ENCODE measurements around the gene HOXA11.
A peak's percentile ranks its signal among the peaks of the same experiment; 100 is the strongest.

The HOXA11 gene

DNA sequence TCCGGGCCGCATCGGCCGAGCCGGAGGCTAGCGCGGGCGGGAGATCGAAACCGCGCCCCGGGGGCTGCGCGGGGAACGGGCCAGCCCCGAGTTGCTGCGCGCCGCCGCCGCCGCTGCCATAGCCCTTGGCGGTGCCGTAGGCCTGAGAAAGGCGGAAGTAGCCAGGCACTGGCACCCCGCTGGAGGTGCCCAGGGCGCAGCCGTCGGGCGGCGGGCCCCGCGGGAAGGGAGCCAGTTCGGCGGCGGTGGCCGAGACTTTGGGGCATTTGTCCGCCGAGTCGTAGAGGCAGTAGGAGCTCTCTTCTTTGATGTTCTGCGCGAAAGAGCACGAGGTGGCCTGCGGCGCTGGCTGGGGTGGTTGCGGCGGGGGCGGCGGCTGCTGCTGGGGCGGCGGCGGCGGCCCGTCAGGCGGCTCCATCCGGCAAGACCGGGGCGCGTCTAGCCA lies 11.5 kb downstream of the HOXA11 start:
- Mint-ChIP-seq H3K4me3 (no peak overlapping the region), H3K9me3 (no peaks in the 10 kb centered on the region), H3K27ac (no peak overlapping the region), H3K4me1 (ENCODE audit: low read depth) (peaks cover 24% of the 10 kb centered on the region), H3K36me3 (ENCODE audit: low read depth) (no peaks in the 10 kb centered on the region), H3K27me3 (peaks cover 83% of the 10 kb centered on the region)
- DNase-seq: peak; percentile 62

- no peak overlapping the region for H3K27ac Mint-ChIP-seq
- DNase-seq: peak; percentile 57
- H3K36me3 Mint-ChIP-seq (ENCODE audit: low read depth): no peaks in the 10 kb centered on the region
- no peaks in the 10 kb centered on the region for H3K9me3 Mint-ChIP-seq
- peaks cover 25% of the 10 kb centered on the region for H3K4me1 Mint-ChIP-seq (ENCODE audit: low read depth)
- peaks cover 83% of the 10 kb centered on the region for H3K27me3 Mint-ChIP-seq
- H3K4me3 Mint-ChIP-seq: peak overlapping the region; percentile 44
These were observed 12.1 kb downstream of the HOXA11 start for GRCh38 chr7:27172823-27173510.

DNA sequence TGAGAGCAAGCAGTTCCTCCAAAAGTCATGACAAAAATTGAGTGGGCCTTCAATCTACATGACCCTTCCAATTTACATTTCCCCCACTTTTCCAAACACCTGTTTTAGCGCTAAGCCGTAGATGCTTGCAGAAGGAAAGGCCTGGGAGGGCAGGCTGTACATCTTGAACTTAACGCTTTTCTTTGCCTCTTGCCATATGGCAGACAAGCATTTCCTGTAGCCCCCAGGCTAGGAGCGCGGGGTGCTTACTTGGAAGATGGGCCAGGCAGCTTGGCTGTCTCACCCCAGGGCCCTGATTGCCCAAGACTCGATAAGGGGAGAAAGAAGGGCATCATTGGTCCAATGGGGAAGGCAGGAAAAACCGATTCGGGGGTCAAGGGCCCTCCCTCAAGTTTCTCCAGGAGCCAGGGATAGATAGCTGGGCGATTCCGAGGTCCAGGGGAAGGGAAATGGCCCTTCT lies 12.7 kb downstream of the HOXA11 start:
- Mint-ChIP-seq H3K4me1 (ENCODE audit: low read depth) (peaks cover 27% of the 10 kb centered on the region), H3K27me3 (peaks cover 83% of the 10 kb centered on the region), H3K9me3 (no peaks in the 10 kb centered on the region), H3K36me3 (ENCODE audit: low read depth) (no peaks in the 10 kb centered on the region), H3K4me3 (no peak overlapping the region), H3K27ac (peak overlapping the region; percentile 77)
- DNase-seq: no peak

- no peaks in the 10 kb centered on the region for H3K9me3 Mint-ChIP-seq
- H3K4me1 Mint-ChIP-seq (ENCODE audit: low read depth): peaks cover 33% of the 10 kb centered on the region
These were observed 13.3 kb downstream of the HOXA11 start for GRCh38 chr7:27171637-27172314.

DNA sequence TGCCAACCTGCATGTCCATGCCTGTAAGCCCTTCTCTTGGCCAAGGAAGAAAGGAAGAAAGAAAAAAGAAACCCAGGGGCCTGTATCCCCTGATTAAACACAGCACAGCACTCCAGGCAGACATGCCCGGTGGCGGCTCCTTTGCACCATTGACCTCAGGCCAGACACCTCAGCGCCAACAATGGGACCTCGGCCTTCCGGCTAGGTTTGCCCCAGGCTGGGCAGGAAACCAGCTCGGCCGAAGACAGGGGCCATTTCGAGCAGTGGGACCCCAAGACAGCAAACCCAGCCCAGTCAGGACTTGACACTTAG lies 13.8 kb downstream of the HOXA11 start:
- Mint-ChIP-seq H3K27me3 (peaks cover 83% of the 10 kb centered on the region), H3K36me3 (ENCODE audit: low read depth) (no peaks in the 10 kb centered on the region), H3K27ac (peak overlapping the region; percentile 29), H3K4me3 (no peak overlapping the region), H3K4me1 (ENCODE audit: low read depth) (peaks cover 35% of the 10 kb centered on the region), H3K9me3 (no peaks in the 10 kb centered on the region)
- DNase-seq: peak; percentile 36

More at GRCh38 chr7:27171637-27172314, 13.3 kb downstream of the HOXA11 start:
- no peaks in the 10 kb centered on the region for H3K36me3 Mint-ChIP-seq (ENCODE audit: low read depth)
- peak overlapping the region; percentile 77 for H3K27ac Mint-ChIP-seq
- DNase-seq: peak; percentile 42
- no peak overlapping the region for H3K4me3 Mint-ChIP-seq
- peaks cover 83% of the 10 kb centered on the region for H3K27me3 Mint-ChIP-seq

- Mint-ChIP-seq H3K4me3 (no peak overlapping the region), H3K4me1 (ENCODE audit: low read depth) (peaks cover 38% of the 10 kb centered on the region), H3K36me3 (ENCODE audit: low read depth) (no peaks in the 10 kb centered on the region), H3K27me3 (peaks cover 81% of the 10 kb centered on the region), H3K27ac (peak overlapping the region; percentile 29), H3K9me3 (no peaks in the 10 kb centered on the region)
- no peak for DNase-seq
These were observed 14.4 kb downstream of the HOXA11 start for GRCh38 chr7:27170426-27171324.

- Mint-ChIP-seq H3K4me1 (ENCODE audit: low read depth) (peaks cover 41% of the 10 kb centered on the region), H3K27ac (no peak overlapping the region), H3K36me3 (ENCODE audit: low read depth) (no peaks in the 10 kb centered on the region), H3K4me3 (no peak overlapping the region), H3K27me3 (peaks cover 78% of the 10 kb centered on the region), H3K9me3 (no peaks in the 10 kb centered on the region)
- DNase-seq: peak; percentile 32
These were observed 15.2 kb downstream of the HOXA11 start for GRCh38 chr7:27169658-27170425.

DNA sequence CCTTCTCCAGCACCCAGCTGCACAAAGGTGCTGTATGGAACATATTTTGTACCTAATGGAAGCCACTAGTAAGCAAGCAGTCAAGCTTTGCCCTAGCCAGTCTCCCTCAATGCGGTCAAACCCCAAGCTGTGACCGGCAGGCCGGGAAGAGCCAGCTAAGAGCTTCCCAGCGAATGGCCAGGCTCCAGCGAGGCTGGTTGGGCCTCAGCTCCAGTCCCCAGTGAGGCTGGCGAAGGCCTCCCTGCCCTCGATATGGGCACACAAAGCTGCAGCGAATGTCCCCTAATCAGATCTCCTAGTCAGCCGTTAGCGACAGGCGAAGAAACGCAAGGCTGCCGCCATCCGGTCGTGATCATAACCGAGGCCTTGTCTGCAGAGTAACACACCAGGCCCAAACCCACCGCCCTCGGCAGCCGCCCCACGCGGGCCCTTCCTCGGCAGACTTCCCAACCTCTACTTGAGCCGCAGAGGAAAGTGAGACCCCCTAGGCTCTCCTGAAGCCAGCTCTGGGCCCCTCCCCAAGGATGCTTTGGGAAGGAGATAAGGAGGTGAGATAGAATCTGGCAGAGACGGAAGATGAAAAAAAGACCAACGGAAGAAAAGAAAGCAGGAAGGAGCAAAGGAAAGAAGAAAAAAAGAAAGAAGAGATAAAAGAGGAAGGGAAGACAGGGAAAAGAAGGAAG lies 16.6 kb downstream of the HOXA11 start:
- peak overlapping the region; percentile 30 for H3K27ac Mint-ChIP-seq
- DNase-seq: peak; percentile 59
- H3K4me3 Mint-ChIP-seq: no peak overlapping the region
- H3K4me1 Mint-ChIP-seq (ENCODE audit: low read depth): peaks cover 49% of the 10 kb centered on the region
- H3K27me3 Mint-ChIP-seq: peaks cover 84% of the 10 kb centered on the region
- no peaks in the 10 kb centered on the region for H3K36me3 Mint-ChIP-seq (ENCODE audit: low read depth)
- H3K9me3 Mint-ChIP-seq: no peaks in the 10 kb centered on the region

DNA sequence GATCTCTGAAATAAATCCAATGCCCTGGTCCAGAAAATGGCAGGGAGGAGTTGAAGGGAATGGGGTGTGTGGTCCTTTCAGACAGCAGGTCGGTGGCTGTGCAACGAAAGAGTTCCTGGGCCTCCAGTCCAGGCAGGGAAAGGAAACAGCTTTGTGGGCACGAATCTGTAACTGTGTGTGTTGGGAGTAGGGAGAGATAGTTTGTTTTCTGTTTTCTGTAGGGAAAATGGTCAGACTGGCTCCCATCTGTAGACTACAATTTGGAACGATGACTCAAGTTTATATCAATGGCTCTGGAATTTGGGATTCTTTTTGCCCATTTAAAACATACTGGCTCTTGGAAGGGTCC lies 17.1 kb downstream of the HOXA11 start:
- no peak overlapping the region for H3K4me3 Mint-ChIP-seq
- H3K36me3 Mint-ChIP-seq (ENCODE audit: low read depth): no peaks in the 10 kb centered on the region
- DNase-seq: peak; percentile 20
- H3K27me3 Mint-ChIP-seq: peaks cover 89% of the 10 kb centered on the region
- peaks cover 49% of the 10 kb centered on the region for H3K4me1 Mint-ChIP-seq (ENCODE audit: low read depth)
- no peaks in the 10 kb centered on the region for H3K9me3 Mint-ChIP-seq
- peak overlapping the region; percentile 30 for H3K27ac Mint-ChIP-seq

- Mint-ChIP-seq H3K4me1 (ENCODE audit: low read depth) (peaks cover 40% of the 10 kb centered on the region), H3K27ac (peak overlapping the region; percentile 26), H3K4me3 (peak overlapping the region; percentile 21), H3K27me3 (peaks cover 91% of the 10 kb centered on the region), H3K9me3 (no peaks in the 10 kb centered on the region), H3K36me3 (ENCODE audit: low read depth) (no peaks in the 10 kb centered on the region)
- peak; percentile 43 for DNase-seq
These were observed 18.2 kb downstream of the HOXA11 start for GRCh38 chr7:27166531-27167505.

GRCh38 chr7:27165996-27166530 lies 19.0 kb downstream of the HOXA11 start:
- H3K27me3 Mint-ChIP-seq: peaks cover 88% of the 10 kb centered on the region
- peak overlapping the region; percentile 33 for H3K4me3 Mint-ChIP-seq
- H3K27ac Mint-ChIP-seq: peak overlapping the region; percentile 79
- H3K9me3 Mint-ChIP-seq: no peaks in the 10 kb centered on the region
- peaks cover 36% of the 10 kb centered on the region for H3K4me1 Mint-ChIP-seq (ENCODE audit: low read depth)
- H3K36me3 Mint-ChIP-seq (ENCODE audit: low read depth): no peaks in the 10 kb centered on the region
- peak; percentile 47 for DNase-seq

- no peaks in the 10 kb centered on the region for H3K9me3 Mint-ChIP-seq
- H3K36me3 Mint-ChIP-seq (ENCODE audit: low read depth): no peaks in the 10 kb centered on the region
- H3K27me3 Mint-ChIP-seq: peaks cover 86% of the 10 kb centered on the region
- DNase-seq: peak; percentile 53
- peak within 1 kb of the TSS; percentile 79 for H3K27ac Mint-ChIP-seq
- H3K4me1 Mint-ChIP-seq (ENCODE audit: low read depth): peaks cover 37% of the 10 kb centered on the region
- H3K4me3 Mint-ChIP-seq: peak within 1 kb of the TSS; percentile 33
These were observed 19.7 kb downstream of the HOXA11 start, which contains the start of gene HOXA9 for GRCh38 chr7:27165089-27165995. Gene HOXA9 (minus strand): TSS chr7:27165537. CDS start chr7:27165457, 80 bp downstream.
